K562 (cell line): Measurements from ENCODE around the gene SLC25A1. TPM values are rescaled to one million over a fixed set of nuclear protein-coding genes. Genes with fewer than 3 reads are reported as not detected.

ENCODE experiments used
- CEBPB ChIP-seq: fragments of 450-650 bp; IDR thresholded peaks from 2 replicates; pipeline ENCODE4 v1.6.1; 2016; ENCODE audit warnings: missing genetic modification characterization, missing compliant biosample characterization
- FOXP1 ChIP-seq: sonication (generic); formaldehyde crosslinking; IDR thresholded peaks from 2 replicates; pipeline ENCODE4 v1.8.0; 2022; ENCODE audit warnings: mild to moderate bottlenecking, missing genetic modification reagents
- HNRNPH1 ChIP-seq: fragments of 200-400 bp; formaldehyde crosslinking; optimal IDR thresholded peaks from 2 replicates; pipeline ENCODE3; 2017; ENCODE audit warnings: low read depth, mild to moderate bottlenecking, low read length, moderate library complexity
- JUN ChIP-seq, 2 experiments: sonication (generic) in 1 of 2; formaldehyde crosslinking in 1 of 2; IDR thresholded peaks; 2 replicates each; pipeline versions ENCODE4 v1.6.1 to v1.8.0; 2012 to 2022; ENCODE audit warnings: borderline replicate concordance in 2 of 2, mild to moderate bottlenecking in 2 of 2, improper control_type of control experiment in 1 of 2, low read depth in 1 of 2, low read length in 1 of 2, missing genetic modification reagents in 1 of 2
- KDM2B ChIP-seq: fragments of 250-450 bp; sonication (Bioruptor Pico); IDR thresholded peaks from 2 replicates; pipeline ENCODE4 v1.8.0; 2021; ENCODE audit warnings: mild to moderate bottlenecking, moderate library complexity
- MTA3 ChIP-seq: fragments of 450-650 bp; formaldehyde crosslinking; IDR thresholded peaks from 2 replicates; pipeline ENCODE4 v1.6.1; 2017; ENCODE audit warnings: mild to moderate bottlenecking, borderline replicate concordance
- POLR3A ChIP-seq: IDR thresholded peaks from 2 replicates; pipeline ENCODE4 v1.6.1; 2011; ENCODE audit warnings: borderline replicate concordance, mild to moderate bottlenecking, moderate library complexity; ENCODE audit not compliant: insufficient read length, insufficient read depth; ENCODE audit errors: extremely low read depth
- SREBF2 ChIP-seq: sonication (generic); formaldehyde crosslinking; IDR thresholded peaks from 2 replicates; pipeline ENCODE4 v1.4.0; 2020; ENCODE audit warnings: mild to moderate bottlenecking, missing genetic modification reagents
- SRSF1 ChIP-seq: fragments of 200-400 bp; formaldehyde crosslinking; IDR thresholded peaks from 2 replicates; pipeline ENCODE4 v1.6.1; 2017; ENCODE audit warnings: mild to moderate bottlenecking, low read depth, low read length, moderate library complexity
- STAG1 ChIP-seq: sonication (generic); formaldehyde crosslinking; IDR thresholded peaks from 2 replicates; pipeline ENCODE4 v1.5.0; 2020; ENCODE audit warnings: missing genetic modification reagents, borderline replicate concordance
- XRCC3 ChIP-seq: fragments of 450-650 bp; IDR thresholded peaks from 2 replicates; pipeline ENCODE4 v1.6.1; 2017; ENCODE audit warnings: mild to moderate bottlenecking, moderate library complexity
- ZFP30 ChIP-seq: fragments of 250-450 bp; sonication (Bioruptor Pico); IDR thresholded peaks from 2 replicates; pipeline ENCODE4 v1.8.0; 2022; ENCODE audit warnings: moderate library complexity, mild to moderate bottlenecking, inconsistent platforms, borderline replicate concordance
- ZNF79 ChIP-seq: fragments of 250-450 bp; sonication (Bioruptor Pico); IDR thresholded peaks from 2 replicates; pipeline ENCODE4 v1.4.0; 2020; ENCODE audit warnings: low read depth, mild to moderate bottlenecking, moderate library complexity
- polyA plus RNA-seq, 8 experiments: library from polyadenylated mRNA; depleted of rRNA in 4 of 8; stranded (reverse) in 5 of 8; unstranded in 3 of 8; fragments of >200 nt; fragmentation: Nextera tagmentation in 2 of 8; fragmentation: Illumina TruSeq in 1 of 8; extraction: Ambion mirVana in 2 of 8; extraction: Trizol in 1 of 8; gene quantifications; 2 replicates each; pipeline versions ENCODE4 v1.2.1 to v1.2.3, GENCODE V29; 2011 to 2014; ENCODE audit warnings: inconsistent platforms in 1 of 8, missing spikeins in 1 of 8
- total RNA-seq, 7 experiments: library from RNA; depleted of rRNA in 6 of 7; stranded (reverse); fragments of >200 nt in 6 of 7; fragmentation: Illumina TruSeq in 2 of 7; extraction: Trizol in 2 of 7; gene quantifications; 2 replicates each; pipeline versions ENCODE4 v1.2.1 to v1.2.3, GENCODE V29; 2011 to 2021; ENCODE audit warnings: low replicate concordance in 1 of 7
- TF ChIP-seq, protein P1 (sequence below): fragments of 250-450 bp; sonication (Bioruptor Pico); IDR thresholded peaks from 2 replicates; pipeline ENCODE4 v1.9.0; 2021; ENCODE audit warnings: mild to moderate bottlenecking, inconsistent platforms
- TF ChIP-seq, protein P2 (sequence below): fragments of 250-450 bp; sonication (Bioruptor Pico); IDR thresholded peaks from 2 replicates; pipeline ENCODE4 v1.4.0; 2020; ENCODE audit warnings: mild to moderate bottlenecking, moderate library complexity, borderline replicate concordance
- TF ChIP-seq, protein P3 (sequence below): sonication (generic); formaldehyde crosslinking; IDR thresholded peaks from 2 replicates; pipeline ENCODE4 v1.9.0; 2022; ENCODE audit warnings: mild to moderate bottlenecking, missing genetic modification reagents
- TF ChIP-seq, protein P4 (sequence below): fragments of 450-650 bp; formaldehyde crosslinking; IDR thresholded peaks from 2 replicates; pipeline ENCODE4 v1.4.0; 2020; ENCODE audit warnings: mild to moderate bottlenecking
- TF ChIP-seq, protein P5 (sequence below): fragments of 250-450 bp; sonication (Bioruptor Pico); IDR thresholded peaks from 2 replicates; pipeline ENCODE4 v1.8.0; 2021; ENCODE audit warnings: moderate library complexity, mild to moderate bottlenecking, inconsistent platforms

SLC25A1 gene
- total and polyA plus RNA-seq, 9 of the 15 experiments (the other 6 are each of a cell fraction or from before 2014, with no cell fraction given) = 11.0 to 408 (median 110) TPM

DNA sequence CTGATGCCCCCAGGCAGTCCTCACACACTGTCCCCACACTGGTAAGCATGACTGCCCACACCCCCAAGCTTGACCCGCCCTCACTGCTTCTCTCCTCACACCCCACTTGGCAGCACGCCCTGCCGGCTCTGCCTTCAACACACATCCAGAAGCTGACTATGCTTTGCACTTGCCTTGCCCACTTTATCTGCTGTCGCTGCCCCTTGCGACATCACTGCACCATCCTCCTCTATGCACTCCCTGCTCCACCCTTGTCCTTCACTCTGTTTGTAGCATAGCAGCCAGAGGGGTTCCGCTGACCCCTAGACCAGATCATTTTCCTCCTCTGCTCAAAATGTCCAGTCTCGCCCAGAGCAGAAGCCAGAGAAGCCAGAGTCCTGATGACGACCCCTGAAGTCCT, 25.3 kb upstream of the SLC25A1 start (continued):
- TF ChIP-seq, protein P1, sequence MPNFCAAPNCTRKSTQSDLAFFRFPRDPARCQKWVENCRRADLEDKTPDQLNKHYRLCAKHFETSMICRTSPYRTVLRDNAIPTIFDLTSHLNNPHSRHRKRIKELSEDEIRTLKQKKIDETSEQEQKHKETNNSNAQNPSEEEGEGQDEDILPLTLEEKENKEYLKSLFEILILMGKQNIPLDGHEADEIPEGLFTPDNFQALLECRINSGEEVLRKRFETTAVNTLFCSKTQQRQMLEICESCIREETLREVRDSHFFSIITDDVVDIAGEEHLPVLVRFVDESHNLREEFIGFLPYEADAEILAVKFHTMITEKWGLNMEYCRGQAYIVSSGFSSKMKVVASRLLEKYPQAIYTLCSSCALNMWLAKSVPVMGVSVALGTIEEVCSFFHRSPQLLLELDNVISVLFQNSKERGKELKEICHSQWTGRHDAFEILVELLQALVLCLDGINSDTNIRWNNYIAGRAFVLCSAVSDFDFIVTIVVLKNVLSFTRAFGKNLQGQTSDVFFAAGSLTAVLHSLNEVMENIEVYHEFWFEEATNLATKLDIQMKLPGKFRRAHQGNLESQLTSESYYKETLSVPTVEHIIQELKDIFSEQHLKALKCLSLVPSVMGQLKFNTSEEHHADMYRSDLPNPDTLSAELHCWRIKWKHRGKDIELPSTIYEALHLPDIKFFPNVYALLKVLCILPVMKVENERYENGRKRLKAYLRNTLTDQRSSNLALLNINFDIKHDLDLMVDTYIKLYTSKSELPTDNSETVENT (CRISPR knock-in tag) = 0 out of 2 replicates have a peak, but pooled peaks have one; percentile 8
- TF ChIP-seq JUN (IDR thresholded peaks at IDR 0.05; ENCODE audit: borderline replicate concordance, low read depth, low read length) (no peak), JUN (CRISPR knock-in tag; IDR thresholded peaks at IDR 0.05; ENCODE audit: borderline replicate concordance) (0 out of 2 replicates have a peak, but pooled peaks have one; percentile 13), HNRNPH1 (no peak), ZNF79 (CRISPR knock-in tag) (no peak), MTA3 (no peak), ZFP30 (CRISPR knock-in tag) (no peak), SREBF2 (CRISPR knock-in tag) (no peak), CEBPB (tag) (peak; percentile 90), SRSF1 (no peak), POLR3A (no peak), FOXP1 (CRISPR knock-in tag) (0 out of 2 replicates have a peak, but pooled peaks have one; percentile 15), XRCC3 (no peak), KDM2B (CRISPR knock-in tag) (0 out of 2 replicates have a peak, but pooled peaks have one; percentile 44), STAG1 (CRISPR knock-in tag) (peak; percentile 60; the same call in 1 of the 2 replicates)
- TF ChIP-seq, protein P2, sequence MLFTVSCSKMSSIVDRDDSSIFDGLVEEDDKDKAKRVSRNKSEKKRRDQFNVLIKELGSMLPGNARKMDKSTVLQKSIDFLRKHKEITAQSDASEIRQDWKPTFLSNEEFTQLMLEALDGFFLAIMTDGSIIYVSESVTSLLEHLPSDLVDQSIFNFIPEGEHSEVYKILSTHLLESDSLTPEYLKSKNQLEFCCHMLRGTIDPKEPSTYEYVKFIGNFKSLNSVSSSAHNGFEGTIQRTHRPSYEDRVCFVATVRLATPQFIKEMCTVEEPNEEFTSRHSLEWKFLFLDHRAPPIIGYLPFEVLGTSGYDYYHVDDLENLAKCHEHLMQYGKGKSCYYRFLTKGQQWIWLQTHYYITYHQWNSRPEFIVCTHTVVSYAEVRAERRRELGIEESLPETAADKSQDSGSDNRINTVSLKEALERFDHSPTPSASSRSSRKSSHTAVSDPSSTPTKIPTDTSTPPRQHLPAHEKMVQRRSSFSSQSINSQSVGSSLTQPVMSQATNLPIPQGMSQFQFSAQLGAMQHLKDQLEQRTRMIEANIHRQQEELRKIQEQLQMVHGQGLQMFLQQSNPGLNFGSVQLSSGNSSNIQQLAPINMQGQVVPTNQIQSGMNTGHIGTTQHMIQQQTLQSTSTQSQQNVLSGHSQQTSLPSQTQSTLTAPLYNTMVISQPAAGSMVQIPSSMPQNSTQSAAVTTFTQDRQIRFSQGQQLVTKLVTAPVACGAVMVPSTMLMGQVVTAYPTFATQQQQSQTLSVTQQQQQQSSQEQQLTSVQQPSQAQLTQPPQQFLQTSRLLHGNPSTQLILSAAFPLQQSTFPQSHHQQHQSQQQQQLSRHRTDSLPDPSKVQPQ (CRISPR knock-in tag) = no peak
- TF ChIP-seq, protein P3, sequence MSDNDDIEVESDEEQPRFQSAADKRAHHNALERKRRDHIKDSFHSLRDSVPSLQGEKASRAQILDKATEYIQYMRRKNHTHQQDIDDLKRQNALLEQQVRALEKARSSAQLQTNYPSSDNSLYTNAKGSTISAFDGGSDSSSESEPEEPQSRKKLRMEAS = peak; percentile 24; the same call in 1 of the 2 replicates
- TF ChIP-seq, protein P4, sequence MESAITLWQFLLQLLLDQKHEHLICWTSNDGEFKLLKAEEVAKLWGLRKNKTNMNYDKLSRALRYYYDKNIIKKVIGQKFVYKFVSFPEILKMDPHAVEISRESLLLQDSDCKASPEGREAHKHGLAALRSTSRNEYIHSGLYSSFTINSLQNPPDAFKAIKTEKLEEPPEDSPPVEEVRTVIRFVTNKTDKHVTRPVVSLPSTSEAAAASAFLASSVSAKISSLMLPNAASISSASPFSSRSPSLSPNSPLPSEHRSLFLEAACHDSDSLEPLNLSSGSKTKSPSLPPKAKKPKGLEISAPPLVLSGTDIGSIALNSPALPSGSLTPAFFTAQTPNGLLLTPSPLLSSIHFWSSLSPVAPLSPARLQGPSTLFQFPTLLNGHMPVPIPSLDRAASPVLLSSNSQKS (CRISPR knock-in tag) = no peak
- TF ChIP-seq, protein P5, sequence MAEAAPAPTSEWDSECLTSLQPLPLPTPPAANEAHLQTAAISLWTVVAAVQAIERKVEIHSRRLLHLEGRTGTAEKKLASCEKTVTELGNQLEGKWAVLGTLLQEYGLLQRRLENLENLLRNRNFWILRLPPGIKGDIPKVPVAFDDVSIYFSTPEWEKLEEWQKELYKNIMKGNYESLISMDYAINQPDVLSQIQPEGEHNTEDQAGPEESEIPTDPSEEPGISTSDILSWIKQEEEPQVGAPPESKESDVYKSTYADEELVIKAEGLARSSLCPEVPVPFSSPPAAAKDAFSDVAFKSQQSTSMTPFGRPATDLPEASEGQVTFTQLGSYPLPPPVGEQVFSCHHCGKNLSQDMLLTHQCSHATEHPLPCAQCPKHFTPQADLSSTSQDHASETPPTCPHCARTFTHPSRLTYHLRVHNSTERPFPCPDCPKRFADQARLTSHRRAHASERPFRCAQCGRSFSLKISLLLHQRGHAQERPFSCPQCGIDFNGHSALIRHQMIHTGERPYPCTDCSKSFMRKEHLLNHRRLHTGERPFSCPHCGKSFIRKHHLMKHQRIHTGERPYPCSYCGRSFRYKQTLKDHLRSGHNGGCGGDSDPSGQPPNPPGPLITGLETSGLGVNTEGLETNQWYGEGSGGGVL (CRISPR knock-in tag) = no peak
